Measurements from ENCODE around the gene SPATC1L.
A peak's percentile ranks its signal among the peaks of the same experiment; 100 is the strongest.

SPATC1L gene

GRCh38 chr21:46183910-46184624 is at the start of gene SPATC1L:
TSS of gene SPATC1L (minus strand) at chr21:46184459. CDS start at chr21:46182816, 1,643 bp downstream.
- no peak for TF ChIP-seq MYC (IDR thresholded peaks at IDR 0.05; ENCODE audit: low read depth, low read length)
- TF ChIP-seq MAX (IDR thresholded peaks at IDR 0.05; ENCODE audit: low read depth, low read length), result no peak
- no peak for TF ChIP-seq CTCF (IDR thresholded peaks at IDR 0.05; ENCODE audit: low read depth, low read length)
- TF ChIP-seq POLR2A (IDR thresholded peaks at IDR 0.05; ENCODE audit: extremely low read depth, insufficient read length), result no peak
- peak; percentile 62 for DNase-seq (ENCODE audit: low read depth)

GRCh38 chr21:46229923-46230260 is 45.6 kb upstream of the SPATC1L start:
- peak overlapping the region; percentile 67 for H3K4me3 ChIP-seq (ENCODE audit: low read depth, low read length)
- TF ChIP-seq POLR2A (IDR thresholded peaks at IDR 0.05; ENCODE audit: extremely low read depth, insufficient read length) (no peak), MAX (IDR thresholded peaks at IDR 0.05; ENCODE audit: low read depth, low read length) (no peak), MYC (IDR thresholded peaks at IDR 0.05; ENCODE audit: low read depth, low read length) (no peak), CTCF (IDR thresholded peaks at IDR 0.05; ENCODE audit: low read depth, low read length) (no peak)
- no peak for DNase-seq (ENCODE audit: low read depth)

More at GRCh38 chr21:46183910-46184624, at the start of gene SPATC1L:
- H3K4me3 ChIP-seq (ENCODE audit: low read depth, low read length), result no peak within 1 kb of the TSS

GRCh38 chr21:46229133-46229922 is 45.1 kb upstream of the SPATC1L start:
- DNase-seq (ENCODE audit: low read depth), result no peak
- H3K4me3 ChIP-seq (ENCODE audit: low read depth, low read length), result peak overlapping the region; percentile 67
- TF ChIP-seq CTCF (IDR thresholded peaks at IDR 0.05; ENCODE audit: low read depth, low read length), result peak; percentile 9
- peak; percentile 90 for TF ChIP-seq MYC (IDR thresholded peaks at IDR 0.05; ENCODE audit: low read depth, low read length)
- peak; percentile 73; the same call in 1 of the 2 replicates for TF ChIP-seq MAX (IDR thresholded peaks at IDR 0.05; ENCODE audit: low read depth, low read length)
- peak; percentile 57 for TF ChIP-seq POLR2A (IDR thresholded peaks at IDR 0.05; ENCODE audit: extremely low read depth, insufficient read length)

GRCh38 chr21:46228345-46229051 is 44.2 kb upstream of the SPATC1L start, which contains the start of gene LSS:
TSS of gene LSS (minus strand) at chr21:46228774. CDS start at chr21:46228745, 29 bp downstream.
- no peak for TF ChIP-seq MYC (IDR thresholded peaks at IDR 0.05; ENCODE audit: low read depth, low read length)
- no peak for TF ChIP-seq CTCF (IDR thresholded peaks at IDR 0.05; ENCODE audit: low read depth, low read length)
- TF ChIP-seq POLR2A (IDR thresholded peaks at IDR 0.05; ENCODE audit: extremely low read depth, insufficient read length), result peak; percentile 49
- TF ChIP-seq MAX (IDR thresholded peaks at IDR 0.05; ENCODE audit: low read depth, low read length), result peak; percentile 85
- DNase-seq (ENCODE audit: low read depth), result peak; percentile 99
- peak within 1 kb of the TSS; percentile 78 for H3K4me3 ChIP-seq (ENCODE audit: low read depth, low read length)

- TF ChIP-seq MAX (IDR thresholded peaks at IDR 0.05; ENCODE audit: low read depth, low read length), result no peak
- no peak for TF ChIP-seq MYC (IDR thresholded peaks at IDR 0.05; ENCODE audit: low read depth, low read length)
- no peak for TF ChIP-seq POLR2A (IDR thresholded peaks at IDR 0.05; ENCODE audit: extremely low read depth, insufficient read length)
- TF ChIP-seq CTCF (IDR thresholded peaks at IDR 0.05; ENCODE audit: low read depth, low read length), result no peak
- peak overlapping the region; percentile 78 for H3K4me3 ChIP-seq (ENCODE audit: low read depth, low read length)
- DNase-seq (ENCODE audit: low read depth), result peak; percentile 26
Observed at GRCh38 chr21:46227811-46228344, 43.6 kb upstream of the SPATC1L start.

Data from NB4 (cell line).